ENCODE results near the gene BZW1. TPM values are rescaled to one million over a fixed set of nuclear protein-coding genes. Genes with fewer than 3 reads are reported as not detected.
A peak's percentile ranks its signal among the peaks of the same experiment; 100 is the strongest.
"Not testable (repeated sequence)": the region's sequence is repeated elsewhere in the genome, so short reads cannot be mapped to it uniquely, and the experiment has no call there.

BZW1 gene
- total RNA-seq, 5 donors from 2014 or later (not counting 1 experiment from before 2014, with no cell fraction given) = 132 to 258 (median 139) TPM

- not testable (repeated sequence) for H3K27ac ChIP-seq (ENCODE audit: low read length); DNase-seq; H3K4me1 ChIP-seq (ENCODE audit: control insufficient read depth in 1 of 2, extremely low read depth in 1 of 2, insufficient read depth in 2 of 2, low read length in 2 of 2); ATAC-seq (replicated peaks in 1 of 4); H3K4me3 ChIP-seq (ENCODE audit: control insufficient read depth in 1 of 2, extremely low read depth in 1 of 2, low read length in 1 of 2); H3K9me3 Mint-ChIP-seq; H3K27me3 Mint-ChIP-seq; H3K27me3 ChIP-seq (replicated peaks in 1 of 2; ENCODE audit: control insufficient read depth in 2 of 2, extremely low read depth in 1 of 2, insufficient read depth in 2 of 2, low read length in 1 of 2); H3K27ac Mint-ChIP-seq; H3K4me3 Mint-ChIP-seq; H3K9me3 ChIP-seq
- WGBS (ENCODE audit: insufficient coverage) = 100% methylated on average over 1 of the region's 3 CpGs
- ChIA-PET CTCF (interaction anchor here (0.6 to 1.8 kb wide), 4 partner anchors 9 to 202 kb away, joined by 3 to 7 read pairs (median 4); no protein-coding TSS in a partner anchor), POLR2A (interaction anchor here (0.5 to 3.2 kb wide), 12 partner anchors 9 to 1459 kb away, joined by 3 to 25 read pairs (median 4); no protein-coding TSS in a partner anchor)
- H3K36me3 Mint-ChIP-seq = peaks cover 67% of the 10 kb centered on the region
- peaks cover 31 to 38% (median 32%) of the 10 kb centered on the region in 3 donors for H3K4me1 Mint-ChIP-seq
- H3K36me3 ChIP-seq (ENCODE audit: control insufficient read depth in 2 of 2, extremely low read depth in 1 of 2, insufficient read depth in 1 of 2, low read length in 1 of 2) = peaks cover 19 to 83% of the 10 kb centered on the region in 2 donors
Observed at GRCh38 chr2:200818732-200819131, 7.0 kb downstream of the BZW1 start.

DNA sequence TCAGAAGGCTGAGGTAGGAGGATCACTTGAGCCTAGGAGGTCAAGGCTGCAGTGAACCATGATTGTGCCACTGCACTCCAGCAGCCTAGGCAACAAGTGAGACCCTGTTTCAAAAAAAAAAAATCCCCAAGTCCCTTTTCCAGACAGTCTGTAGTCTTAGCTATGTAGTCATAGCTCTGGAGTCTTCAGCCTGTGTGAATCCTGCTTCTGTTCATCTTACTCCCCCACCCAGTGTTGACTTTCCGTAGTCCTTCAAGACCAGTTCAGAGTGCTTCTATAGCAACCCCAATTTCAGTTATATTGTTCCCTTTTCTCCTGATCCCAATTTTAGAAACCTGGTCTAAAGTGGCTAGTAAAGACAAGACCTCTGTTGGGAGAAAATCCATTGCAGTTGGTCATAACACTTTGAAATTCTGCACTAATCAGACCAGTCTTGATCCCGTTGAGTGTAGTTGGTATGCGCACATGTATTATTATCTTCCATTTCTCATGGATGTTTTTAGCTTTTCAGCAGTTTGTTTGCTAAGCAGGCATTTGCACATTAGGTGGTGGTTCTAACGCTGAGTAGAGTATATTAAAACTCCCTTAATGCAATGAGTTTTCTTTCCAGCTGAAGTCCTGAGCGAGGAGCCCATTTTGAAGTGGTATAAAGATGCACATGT lies 9.0 kb downstream of the BZW1 start:
- no peak overlapping the region for H3K27ac ChIP-seq (ENCODE audit: low read length)
- ATAC-seq (replicated peaks in 1 of 4) = no peak
- Mint-ChIP-seq H3K27me3 (no peaks in the 10 kb centered on the region), H3K4me1 (peaks cover 11 to 18% (median 15%) of the 10 kb centered on the region in 3 donors), H3K36me3 (peaks cover 55% of the 10 kb centered on the region), H3K9me3 (no peaks in the 10 kb centered on the region), H3K27ac (peak overlapping the region in 1 of 2 donors; percentile 2), H3K4me3 (no peak overlapping the region)
- no CpG with 5 or more reads among the region's 5 CpGs for WGBS (ENCODE audit: insufficient coverage)
- ChIA-PET CTCF (no interaction called here), POLR2A (interaction anchor here in 1 of 2 donors (0.6 to 0.9 kb wide), 2 partner anchors 23 to 35 kb away, joined by 3 read pairs; no protein-coding TSS in a partner anchor)
- peaks cover 0 to 2% of the 10 kb centered on the region in 2 experiments for H3K4me1 ChIP-seq (ENCODE audit: control insufficient read depth in 1 of 2, extremely low read depth in 1 of 2, insufficient read depth in 2 of 2, low read length in 2 of 2)
- peaks cover 8 to 68% of the 10 kb centered on the region in 2 donors for H3K36me3 ChIP-seq (ENCODE audit: control insufficient read depth in 2 of 2, extremely low read depth in 1 of 2, insufficient read depth in 1 of 2, low read length in 1 of 2)
- H3K4me3 ChIP-seq (ENCODE audit: control insufficient read depth in 1 of 2, extremely low read depth in 1 of 2, low read length in 1 of 2) = no peak overlapping the region
- no peaks in the 10 kb centered on the region for H3K9me3 ChIP-seq
- no peaks in the 10 kb centered on the region for H3K27me3 ChIP-seq (replicated peaks in 1 of 2; ENCODE audit: control insufficient read depth in 2 of 2, extremely low read depth in 1 of 2, insufficient read depth in 2 of 2, low read length in 1 of 2)
- no peak for DNase-seq

DNA sequence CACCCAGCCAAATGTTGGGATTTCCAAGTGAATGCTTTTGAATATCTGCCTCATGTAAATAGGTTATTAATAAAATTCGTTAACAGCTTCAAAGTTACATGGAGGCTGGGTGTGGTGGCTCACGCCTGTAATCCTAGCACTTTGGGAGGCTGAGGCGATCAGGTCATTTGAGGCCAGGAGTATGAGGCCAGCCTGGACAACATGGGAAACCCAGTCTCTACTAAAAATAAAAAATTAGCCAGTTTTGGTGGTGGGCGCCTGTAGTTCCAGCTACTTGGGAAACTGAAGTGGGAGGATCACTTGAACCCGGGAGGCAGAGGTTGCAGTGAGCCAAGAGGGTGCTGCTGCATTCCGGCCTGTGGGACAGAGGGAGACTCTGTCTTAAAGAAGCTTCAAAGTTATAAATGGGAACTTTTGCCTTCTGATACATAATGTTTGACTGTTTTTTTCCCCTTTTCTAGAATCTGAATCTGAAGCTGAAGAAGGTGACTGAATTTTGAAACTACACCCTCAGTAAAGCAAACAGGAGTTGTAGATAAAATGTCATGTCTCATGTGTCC lies 10.1 kb downstream of the BZW1 start:
- ChIA-PET POLR2A (interaction anchor here in 1 of 2 donors (0.8 to 1.2 kb wide), 2 partner anchors 36 to 38 kb away, joined by 3 to 4 read pairs; no protein-coding TSS in a partner anchor), CTCF (no interaction called here)
- H3K36me3 ChIP-seq (ENCODE audit: control insufficient read depth in 2 of 2, extremely low read depth in 1 of 2, insufficient read depth in 1 of 2, low read length in 1 of 2) = peaks cover 8 to 57% of the 10 kb centered on the region in 2 donors
- H3K4me3 ChIP-seq (ENCODE audit: control insufficient read depth in 1 of 2, extremely low read depth in 1 of 2, low read length in 1 of 2) = no peak overlapping the region
- Mint-ChIP-seq H3K36me3 (peaks cover 45% of the 10 kb centered on the region), H3K9me3 (no peaks in the 10 kb centered on the region), H3K4me1 (peaks cover 3 to 11% (median 11%) of the 10 kb centered on the region in 3 donors), H3K27ac (no peak overlapping the region), H3K4me3 (no peak overlapping the region), H3K27me3 (no peaks in the 10 kb centered on the region)
- 94% methylated on average over 2 of the region's 6 CpGs for WGBS (ENCODE audit: insufficient coverage)
- no peaks in the 10 kb centered on the region for H3K27me3 ChIP-seq (replicated peaks in 1 of 2; ENCODE audit: control insufficient read depth in 2 of 2, extremely low read depth in 1 of 2, insufficient read depth in 2 of 2, low read length in 1 of 2)
- H3K27ac ChIP-seq (ENCODE audit: low read length) = no peak overlapping the region
- no peak for DNase-seq
- no peak for ATAC-seq (replicated peaks in 1 of 4)
- H3K9me3 ChIP-seq = no peaks in the 10 kb centered on the region
- H3K4me1 ChIP-seq (ENCODE audit: control insufficient read depth in 1 of 2, extremely low read depth in 1 of 2, insufficient read depth in 2 of 2, low read length in 2 of 2) = peaks cover 0 to 2% of the 10 kb centered on the region in 2 experiments

DNA sequence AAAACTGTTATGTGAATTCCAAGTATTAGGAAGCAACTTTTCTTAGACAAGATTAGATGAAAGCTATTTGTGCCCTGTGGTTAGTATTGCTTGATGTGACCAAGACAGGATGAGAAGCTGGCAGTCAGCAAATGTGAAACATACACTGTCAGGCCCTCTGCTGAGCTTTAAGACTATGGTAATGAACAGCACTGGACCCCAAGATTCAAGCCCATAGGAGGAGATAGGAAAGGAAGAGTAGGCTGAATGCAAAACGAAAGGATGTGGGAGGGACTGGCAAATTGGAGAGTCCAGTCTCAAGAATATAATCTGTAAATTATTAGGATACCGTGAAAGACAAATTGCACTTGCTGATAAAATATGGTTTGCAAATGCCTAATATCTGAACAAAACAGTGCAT lies 16.4 kb downstream of the BZW1 start:
- Histone ChIP-seq H3K4me1 (ENCODE audit: control insufficient read depth in 1 of 2, extremely low read depth in 1 of 2, insufficient read depth in 2 of 2, low read length in 2 of 2) (no peaks in the 10 kb centered on the region), H3K27me3 (replicated peaks in 1 of 2; ENCODE audit: control insufficient read depth in 2 of 2, extremely low read depth in 1 of 2, insufficient read depth in 2 of 2, low read length in 1 of 2) (no peaks in the 10 kb centered on the region), H3K27ac (ENCODE audit: low read length) (no peak overlapping the region), H3K4me3 (ENCODE audit: control insufficient read depth in 1 of 2, extremely low read depth in 1 of 2, low read length in 1 of 2) (no peak overlapping the region), H3K36me3 (ENCODE audit: control insufficient read depth in 2 of 2, extremely low read depth in 1 of 2, insufficient read depth in 1 of 2, low read length in 1 of 2) (peaks cover 0 to 5% of the 10 kb centered on the region in 2 donors), H3K9me3 (no peaks in the 10 kb centered on the region)
- 67% methylated on average over 1 of the region's 2 CpGs for WGBS (ENCODE audit: insufficient coverage)
- H3K27me3 Mint-ChIP-seq = no peaks in the 10 kb centered on the region
- ChIA-PET POLR2A (interaction anchor here (0.9 to 3.6 kb wide), 6 partner anchors 10 to 29 kb away, joined by 3 to 25 read pairs (median 4); no protein-coding TSS in a partner anchor), CTCF (no interaction called here)
- H3K4me3 Mint-ChIP-seq = no peak overlapping the region
- H3K36me3 Mint-ChIP-seq = peaks cover 21% of the 10 kb centered on the region
- H3K27ac Mint-ChIP-seq = no peak overlapping the region
- no peaks in the 10 kb centered on the region for H3K9me3 Mint-ChIP-seq
- ATAC-seq (replicated peaks in 1 of 4) = no peak
- H3K4me1 Mint-ChIP-seq = peaks cover 0 to 6% (median 2%) of the 10 kb centered on the region in 3 donors
- DNase-seq = no peak

GRCh38 chr2:200828572-200829257 lies 17.0 kb downstream of the BZW1 start:
- Histone ChIP-seq H3K27me3 (replicated peaks in 1 of 2; ENCODE audit: control insufficient read depth in 2 of 2, extremely low read depth in 1 of 2, insufficient read depth in 2 of 2, low read length in 1 of 2) (no peaks in the 10 kb centered on the region), H3K4me1 (ENCODE audit: control insufficient read depth in 1 of 2, extremely low read depth in 1 of 2, insufficient read depth in 2 of 2, low read length in 2 of 2) (no peaks in the 10 kb centered on the region), H3K9me3 (no peaks in the 10 kb centered on the region), H3K36me3 (ENCODE audit: control insufficient read depth in 2 of 2, extremely low read depth in 1 of 2, insufficient read depth in 1 of 2, low read length in 1 of 2) (peaks cover 0 to 5% of the 10 kb centered on the region in 2 donors), H3K4me3 (ENCODE audit: control insufficient read depth in 1 of 2, extremely low read depth in 1 of 2, low read length in 1 of 2) (no peak overlapping the region), H3K27ac (ENCODE audit: low read length) (no peak overlapping the region)
- WGBS (ENCODE audit: insufficient coverage) = 97% methylated on average over 6 of the region's 9 CpGs
- H3K9me3 Mint-ChIP-seq = no peaks in the 10 kb centered on the region
- H3K4me1 Mint-ChIP-seq = peaks cover 0 to 6% (median 2%) of the 10 kb centered on the region in 3 donors
- DNase-seq (no peak), ATAC-seq (replicated peaks in 1 of 4) (no peak)
- no peak overlapping the region for H3K4me3 Mint-ChIP-seq
- peaks cover 23% of the 10 kb centered on the region for H3K36me3 Mint-ChIP-seq
- H3K27me3 Mint-ChIP-seq = no peaks in the 10 kb centered on the region
- POLR2A ChIA-PET = interaction anchor here in 1 of 2 donors (0.5 to 3.6 kb wide), 7 partner anchors 10 to 38 kb away, joined by 3 to 25 read pairs (median 4); no protein-coding TSS in a partner anchor
- CTCF ChIA-PET = interaction anchor here in 1 of 2 donors (0.6 kb wide), 1 partner anchor 10 kb away, joined by 3 read pairs; no protein-coding TSS in a partner anchor
- no peak overlapping the region for H3K27ac Mint-ChIP-seq

GRCh38 chr2:200829258-200829655 lies 17.5 kb downstream of the BZW1 start:
- Mint-ChIP-seq H3K4me1 (peaks cover 0 to 6% (median 2%) of the 10 kb centered on the region in 3 donors), H3K36me3 (peaks cover 24% of the 10 kb centered on the region), H3K27ac (no peak overlapping the region), H3K27me3 (no peaks in the 10 kb centered on the region), H3K9me3 (no peaks in the 10 kb centered on the region), H3K4me3 (no peak overlapping the region)
- ChIA-PET POLR2A (interaction anchor here (0.5 to 3.6 kb wide), 6 partner anchors 11 to 38 kb away, joined by 3 to 25 read pairs (median 5); no protein-coding TSS in a partner anchor), CTCF (interaction anchor here in 1 of 2 donors (0.6 kb wide), 1 partner anchor 10 kb away, joined by 3 read pairs; no protein-coding TSS in a partner anchor)
- H3K27me3 ChIP-seq (replicated peaks in 1 of 2; ENCODE audit: control insufficient read depth in 2 of 2, extremely low read depth in 1 of 2, insufficient read depth in 2 of 2, low read length in 1 of 2) = no peaks in the 10 kb centered on the region
- no peak overlapping the region for H3K4me3 ChIP-seq (ENCODE audit: control insufficient read depth in 1 of 2, extremely low read depth in 1 of 2, low read length in 1 of 2)
- DNase-seq = no peak
- no CpG with 5 or more reads among the region's 2 CpGs for WGBS (ENCODE audit: insufficient coverage)
- H3K36me3 ChIP-seq (ENCODE audit: control insufficient read depth in 2 of 2, extremely low read depth in 1 of 2, insufficient read depth in 1 of 2, low read length in 1 of 2) = no peaks in the 10 kb centered on the region
- ATAC-seq (replicated peaks in 1 of 4) = no peak
- H3K27ac ChIP-seq (ENCODE audit: low read length) = no peak overlapping the region
- H3K9me3 ChIP-seq = no peaks in the 10 kb centered on the region
- H3K4me1 ChIP-seq (ENCODE audit: control insufficient read depth in 1 of 2, extremely low read depth in 1 of 2, insufficient read depth in 2 of 2, low read length in 2 of 2) = no peaks in the 10 kb centered on the region

Data from T-cell (primary cell).